NCI-H1092 treated with DMSO at 0.1 percent for 48 hours (cell line): ENCODE measurements around the gene PRR14.
A peak's percentile ranks its signal among the peaks of the same experiment; 100 is the strongest.
"Not testable (repeated sequence)": the region's sequence is repeated elsewhere in the genome, so short reads cannot be mapped to it uniquely, and the experiment has no call there.

Experiments used
- DNase-seq: peaks from one replicate; lab custom pipeline; 2025; lab: John Stamatoyannopoulos, UW

Gene PRR14

GRCh38 chr16:30692396-30693064, 41.8 kb downstream of the PRR14 start:
- DNase-seq, result no peak

GRCh38 chr16:30694926-30695693, 44.4 kb downstream of the PRR14 start:
- no peak for DNase-seq

GRCh38 chr16:30696646-30697045, 45.9 kb downstream of the PRR14 start:
- not testable (repeated sequence) for DNase-seq

GRCh38 chr16:30697264-30698138, 46.7 kb downstream of the PRR14 start:
- no peak for DNase-seq

GRCh38 chr16:30698139-30698815, 47.5 kb downstream of the PRR14 start:
- peak; percentile 98 for DNase-seq

GRCh38 chr16:30698816-30699614, 48.3 kb downstream of the PRR14 start, which contains the start of gene SRCAP:
SRCAP (plus strand) TSS chr16:30699171; CDS start chr16:30700825, 1,654 bp downstream.
- DNase-seq, result peak; percentile 71

- DNase-seq, result no peak
Measured at GRCh38 chr16:30699615-30700099, 48.9 kb downstream of the PRR14 start.

GRCh38 chr16:30700491-30700890, 49.7 kb downstream of the PRR14 start:
- no peak for DNase-seq

GRCh38 chr16:30700971-30701370, 50.2 kb downstream of the PRR14 start:
- DNase-seq, result no peak

- not testable (repeated sequence) for DNase-seq
Measured at GRCh38 chr16:30703071-30703470, 52.3 kb downstream of the PRR14 start.

GRCh38 chr16:30703971-30704370, 53.2 kb downstream of the PRR14 start:
- no peak for DNase-seq
